Uterus (tissue), 2 donors: Measurements from ENCODE around the gene HSD3B7.

Source experiments
- CTCF ChIP-seq, 4 experiments: fragments of 200-600 bp in 2 of 4; fragments of 450-650 bp in 2 of 4; sonication (generic) in 2 of 4; IDR thresholded peaks; one replicate each; pipeline ENCODE4 v1.5.1; 2016 to 2019; ENCODE audit warnings: antibody characterized with exemption in 4 of 4, mild to moderate bottlenecking in 2 of 4, moderate library complexity in 1 of 4
- POLR2A ChIP-seq, 2 donors: fragments of 450-650 bp; IDR thresholded peaks; one replicate each; pipeline ENCODE4 v1.6.1; 2016; ENCODE audit warnings: antibody characterized with exemption in 2 of 2, mild to moderate bottlenecking in 1 of 2, moderate library complexity in 1 of 2

GRCh38 chr16:30982548-30983288, 2.3 kb upstream of the HSD3B7 start:
- no peak for TF ChIP-seq CTCF (IDR thresholded peaks at IDR 0.05)
- TF ChIP-seq POLR2A (IDR thresholded peaks at IDR 0.05): no peak
